ENCODE data around the gene CCDC138.

CCDC138 gene

DNA sequence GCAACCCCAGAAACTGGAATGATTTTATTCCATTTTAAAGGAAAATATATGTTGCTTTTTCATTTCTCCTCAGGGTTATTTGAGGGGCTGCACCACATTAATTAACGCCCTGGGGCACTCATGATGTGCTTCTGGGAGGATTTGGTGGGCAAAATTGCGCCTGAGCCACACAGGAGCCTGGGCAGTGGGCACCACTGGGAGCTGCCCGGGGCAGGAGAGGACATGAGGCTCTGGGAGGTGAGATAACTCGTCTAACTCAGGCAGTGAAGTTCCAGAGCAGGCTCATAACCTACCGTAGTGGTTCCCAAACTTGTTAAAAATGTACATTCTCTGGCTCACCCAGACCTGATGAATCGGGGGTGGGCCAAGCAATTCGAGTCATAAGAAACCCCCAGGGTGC lies 134.1 kb downstream of the CCDC138 start:
- DNase-seq: no peak

- DNase-seq: no peak
Measured at GRCh38 chr2:108921096-108922030, 134.8 kb downstream of the CCDC138 start.

DNA sequence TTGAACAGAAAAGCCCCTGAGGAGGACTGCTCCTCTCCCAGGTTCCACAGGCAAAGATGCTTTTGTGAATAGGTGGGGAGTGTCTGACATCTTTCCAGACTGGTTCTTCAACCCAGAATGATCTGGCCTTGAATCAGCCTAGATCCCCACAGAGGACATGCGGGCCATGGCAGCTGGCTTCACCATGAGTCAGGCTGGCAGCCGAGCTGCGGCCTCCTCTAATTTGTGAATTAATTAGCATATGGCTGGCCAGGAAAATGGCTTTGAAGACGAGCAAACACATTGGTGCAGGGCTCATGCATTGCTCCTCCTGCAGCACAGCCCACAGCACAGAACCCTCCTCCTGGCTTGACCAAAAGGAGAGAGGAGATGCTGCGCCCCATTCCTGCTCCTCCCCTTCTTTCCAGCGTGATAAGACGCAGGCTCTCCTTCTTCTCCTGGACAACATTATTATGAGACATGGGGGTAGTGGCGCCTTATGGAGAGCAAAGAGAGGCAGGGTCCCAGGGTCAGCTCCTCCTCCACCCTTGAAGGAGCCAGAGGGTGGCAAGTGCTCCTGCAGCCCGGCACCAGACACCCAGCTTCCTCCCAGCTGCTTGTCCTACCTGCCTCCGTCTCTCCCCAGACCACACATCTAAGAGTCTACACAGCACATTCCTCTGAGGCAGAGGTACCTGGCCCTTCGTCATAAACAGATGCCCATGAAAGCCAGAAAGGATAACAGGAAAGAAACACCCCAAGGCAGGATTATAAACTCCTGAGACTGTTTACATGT lies 135.8 kb downstream of the CCDC138 start:
- DNase-seq: no peak

- DNase-seq: no peak
Measured at GRCh38 chr2:108923019-108923700, 136.6 kb downstream of the CCDC138 start.

GRCh38 chr2:108923736-108924579 lies 137.4 kb downstream of the CCDC138 start:
- DNase-seq: no peak

GRCh38 chr2:108924580-108925251 lies 138.1 kb downstream of the CCDC138 start:
- DNase-seq: no peak

DNA sequence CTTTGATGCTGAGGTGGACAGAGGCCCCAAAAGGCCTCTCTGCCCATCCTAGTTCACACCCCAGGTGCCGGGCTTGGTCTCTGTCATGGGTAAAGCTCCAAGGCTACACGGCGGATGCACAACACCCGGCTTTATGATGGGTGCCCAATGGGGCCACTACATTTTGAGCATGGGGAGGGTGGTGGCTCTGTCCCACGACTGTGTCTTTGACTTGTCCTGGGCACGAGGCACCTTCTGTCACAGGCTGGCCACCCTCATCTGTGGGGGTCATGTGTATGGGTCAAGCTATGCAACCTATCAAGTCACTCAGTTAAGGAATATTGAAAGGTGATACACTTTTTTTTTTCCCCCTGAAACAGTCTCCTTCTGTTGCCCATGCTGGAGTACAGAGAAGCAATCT lies 138.7 kb downstream of the CCDC138 start:
- DNase-seq: no peak

DNA sequence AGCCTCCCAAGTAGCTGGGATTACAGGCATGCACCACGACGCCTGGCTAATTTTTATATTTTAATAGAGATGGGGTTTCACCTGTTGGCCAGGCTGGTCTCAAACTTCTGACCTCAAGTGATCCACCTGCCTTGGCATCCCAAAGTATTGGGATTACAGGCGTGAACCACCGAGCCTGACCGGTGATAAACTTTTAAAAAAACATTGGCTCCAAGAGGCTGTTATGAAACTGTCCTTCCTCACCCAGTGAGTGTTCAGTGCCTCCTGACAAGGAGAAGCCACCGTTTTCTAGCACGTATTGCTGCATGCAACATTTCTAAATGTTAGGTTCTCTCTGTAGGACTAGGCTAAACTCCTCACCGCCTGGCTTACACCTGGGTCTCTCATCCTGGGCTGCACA lies 139.2 kb downstream of the CCDC138 start:
- no peak for DNase-seq
